A549 (cell line): ENCODE data around the gene RAB11FIP4. TPM values are rescaled to one million over a fixed set of nuclear protein-coding genes. Genes with fewer than 3 reads are reported as not detected.

Experiments
- ATOH8 ChIP-seq: fragments of 250-450 bp; sonication (Bioruptor Pico); IDR thresholded peaks from 2 replicates; pipeline ENCODE4 v1.5.0; 2020; ENCODE audit warnings: low read depth, mild to moderate bottlenecking, moderate library complexity
- CEBPB ChIP-seq, 2 experiments: fragments of >200 bp in 1 of 2; sonication (Bioruptor Twin) in 1 of 2; formaldehyde crosslinking in 1 of 2; IDR thresholded peaks; 2 replicates each; pipeline ENCODE4 v1.6.1; 2012 to 2016
- CHD4 ChIP-seq: fragments of 200-600 bp; sonication (generic); IDR thresholded peaks from 2 replicates; pipeline ENCODE4 v1.6.1; 2016; ENCODE audit warnings: antibody characterized with exemption, mild to moderate bottlenecking, borderline replicate concordance
- CTCF ChIP-seq: fragments of >200 bp; sonication (Bioruptor Twin); formaldehyde crosslinking; IDR thresholded peaks from 3 replicates; pipeline ENCODE4 v1.5.1; 2016
- E2F6 ChIP-seq: IDR thresholded peaks from 2 replicates; pipeline ENCODE4 v1.6.1; 2012; ENCODE audit warnings: low read depth, borderline replicate concordance
- MAFK ChIP-seq: fragments of 450-650 bp; IDR thresholded peaks from 2 replicates; pipeline ENCODE4 v1.6.1; 2014; ENCODE audit not compliant: partially characterized antibody
- NFE2L2 ChIP-seq: fragments of 150-350 bp; conservative IDR thresholded peaks from 2 replicates; pipeline ENCODE4 v1.6.1; 2014; ENCODE audit warnings: low read length
- NR3C1 ChIP-seq: fragments of >200 bp; sonication (Bioruptor Twin); formaldehyde crosslinking; IDR thresholded peaks from 3 replicates; pipeline ENCODE4 v1.6.1; 2017
- POLR2A ChIP-seq: IDR thresholded peaks from 2 replicates; pipeline ENCODE4 v1.6.1; 2012; ENCODE audit warnings: mild to moderate bottlenecking, low read length
- REST ChIP-seq: fragments of 200-600 bp; sonication (generic); IDR thresholded peaks from 2 replicates; pipeline ENCODE4 v1.6.1; 2016; ENCODE audit warnings: antibody characterized with exemption, mild to moderate bottlenecking, moderate library complexity
- USF2 ChIP-seq: fragments of 450-650 bp; IDR thresholded peaks from 2 replicates; pipeline ENCODE4 v1.6.1; 2014; ENCODE audit warnings: antibody characterized with exemption
- ZC3H11A ChIP-seq: fragments of 450-650 bp; IDR thresholded peaks from 2 replicates; pipeline ENCODE4 v1.6.1; 2014; ENCODE audit warnings: antibody characterized with exemption, mild to moderate bottlenecking
- ZFP36 ChIP-seq: fragments of 450-650 bp; IDR thresholded peaks from 2 replicates; pipeline ENCODE4 v1.6.1; 2014; ENCODE audit warnings: borderline replicate concordance; ENCODE audit not compliant: partially characterized antibody
- ZNF302 ChIP-seq: fragments of 250-450 bp; sonication (Bioruptor Pico); IDR thresholded peaks from 2 replicates; pipeline ENCODE4 v1.9.0; 2021; ENCODE audit warnings: inconsistent platforms, mild to moderate bottlenecking, moderate library complexity
- polyA plus RNA-seq, 4 experiments: library from polyadenylated mRNA; depleted of rRNA in 3 of 4; stranded (reverse); fragments of >200 nt; fragmentation: RNase III in 1 of 4; extraction: RNeasy Plus Mini Kit Qiagen cat#74134 plus additional on column Dnase treatment in 1 of 4; gene quantifications; 2 replicates in 3 of 4; 3 replicates in 1 of 4; pipeline ENCODE4 v1.2.3, GENCODE V29; 2011 to 2017
- TF ChIP-seq, protein P1 (sequence below): fragments of 150-350 bp; IDR thresholded peaks from 2 replicates; pipeline ENCODE4 v1.6.1; 2014; ENCODE audit warnings: low read depth, mild to moderate bottlenecking, low read length
- TF ChIP-seq, protein P2 (sequence below): fragments of >200 bp; sonication (Bioruptor Twin); formaldehyde crosslinking; IDR thresholded peaks from 3 replicates; pipeline ENCODE4 v1.6.1; 2016

RAB11FIP4 gene
- polyA plus RNA-seq, 2 of the 4 experiments (the other 2 are of a cell fraction) = 1.9 to 3.5 TPM

DNA sequence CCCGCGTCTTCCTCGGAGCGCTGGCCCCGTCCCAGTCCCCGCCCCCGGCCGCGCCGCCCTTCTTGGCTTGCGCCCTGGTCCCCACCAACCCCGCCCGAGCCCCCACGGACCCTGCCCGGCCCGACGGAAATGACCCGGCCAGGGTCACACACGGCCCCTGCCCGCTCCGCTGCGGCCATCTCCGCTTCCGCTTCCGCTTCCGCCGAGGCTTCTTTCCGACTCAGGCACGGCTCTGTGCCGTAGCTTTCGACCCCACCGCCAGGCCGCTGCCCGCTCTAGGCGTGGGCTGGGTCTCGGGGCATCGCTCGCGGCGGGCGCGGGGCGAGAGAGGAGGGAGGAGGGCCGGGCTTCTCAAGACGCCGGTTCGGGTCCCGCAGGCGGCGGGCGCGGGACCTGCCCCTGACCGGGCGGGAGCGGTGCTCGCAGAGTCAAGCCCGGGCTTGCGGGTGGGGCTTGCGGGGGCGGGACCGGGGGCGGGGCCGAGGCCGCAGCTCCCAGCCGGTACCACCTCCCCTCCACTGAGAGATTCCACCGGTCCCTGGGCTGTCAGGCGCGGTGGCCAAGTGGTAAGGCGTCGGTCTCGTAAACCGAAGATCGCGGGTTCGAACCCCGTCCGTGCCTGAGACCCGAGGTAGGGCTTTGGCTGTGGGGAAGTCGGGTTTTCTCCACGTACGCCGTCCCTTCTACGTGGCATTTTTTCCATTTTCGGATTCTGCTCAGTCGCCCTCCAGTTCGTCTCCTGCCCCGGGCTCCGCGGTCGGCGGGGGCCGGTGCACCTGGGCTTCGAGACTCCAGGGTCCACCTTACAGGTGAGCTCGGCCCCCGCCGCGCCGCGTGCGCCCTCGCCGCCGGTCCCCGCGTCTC is 158.3 kb downstream of the RAB11FIP4 start (continued):
- no peak for TF ChIP-seq CTCF
- TF ChIP-seq POLR2A = peak; percentile 63
- TF ChIP-seq ATOH8 (CRISPR knock-in tag) = no peak
- no peak for TF ChIP-seq NFE2L2
- TF ChIP-seq CEBPB (IDR thresholded peaks at IDR 0.05) = 0 out of 4 replicates have a peak, but pooled peaks of 1 of the 2 experiments have one; percentile 40
- TF ChIP-seq MAFK = no peak
- no peak for TF ChIP-seq USF2
- no peak; the same call in 1 of the 2 replicates for TF ChIP-seq CHD4
- no peak for TF ChIP-seq ZNF302
- TF ChIP-seq, protein P1, sequence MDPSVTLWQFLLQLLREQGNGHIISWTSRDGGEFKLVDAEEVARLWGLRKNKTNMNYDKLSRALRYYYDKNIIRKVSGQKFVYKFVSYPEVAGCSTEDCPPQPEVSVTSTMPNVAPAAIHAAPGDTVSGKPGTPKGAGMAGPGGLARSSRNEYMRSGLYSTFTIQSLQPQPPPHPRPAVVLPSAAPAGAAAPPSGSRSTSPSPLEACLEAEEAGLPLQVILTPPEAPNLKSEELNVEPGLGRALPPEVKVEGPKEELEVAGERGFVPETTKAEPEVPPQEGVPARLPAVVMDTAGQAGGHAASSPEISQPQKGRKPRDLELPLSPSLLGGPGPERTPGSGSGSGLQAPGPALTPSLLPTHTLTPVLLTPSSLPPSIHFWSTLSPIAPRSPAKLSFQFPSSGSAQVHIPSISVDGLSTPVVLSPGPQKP = no peak
- peak; percentile 75 for TF ChIP-seq REST
- TF ChIP-seq ZC3H11A = no peak
- TF ChIP-seq, protein P2, sequence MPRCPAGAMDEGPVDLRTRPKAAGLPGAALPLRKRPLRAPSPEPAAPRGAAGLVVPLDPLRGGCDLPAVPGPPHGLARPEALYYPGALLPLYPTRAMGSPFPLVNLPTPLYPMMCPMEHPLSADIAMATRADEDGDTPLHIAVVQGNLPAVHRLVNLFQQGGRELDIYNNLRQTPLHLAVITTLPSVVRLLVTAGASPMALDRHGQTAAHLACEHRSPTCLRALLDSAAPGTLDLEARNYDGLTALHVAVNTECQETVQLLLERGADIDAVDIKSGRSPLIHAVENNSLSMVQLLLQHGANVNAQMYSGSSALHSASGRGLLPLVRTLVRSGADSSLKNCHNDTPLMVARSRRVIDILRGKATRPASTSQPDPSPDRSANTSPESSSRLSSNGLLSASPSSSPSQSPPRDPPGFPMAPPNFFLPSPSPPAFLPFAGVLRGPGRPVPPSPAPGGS = peak; percentile 93
- TF ChIP-seq ZFP36 = no peak
- no peak for TF ChIP-seq NR3C1
- TF ChIP-seq E2F6 = no peak
- TF ChIP-seq, all 56 proteins: peak for 18
